Measurements from ENCODE around the gene C1QA. TPM values are rescaled to one million over a fixed set of nuclear protein-coding genes. Genes with fewer than 3 reads are reported as not detected.
A peak's percentile ranks its signal among the peaks of the same experiment; 100 is the strongest.

C1QA gene
- total RNA-seq, 1 experiment from 2014 or later: 0.50 TPM

- CTCF ChIA-PET: interaction anchor here (0.5 to 2.2 kb wide), 15 partner anchors 13 to 309 kb away, joined by 3 to 8 read pairs (median 4); no protein-coding TSS in a partner anchor
- peak; percentile 77 for ATAC-seq
Observed at GRCh38 chr1:22654692-22655091, 18.3 kb downstream of the C1QA start.

GRCh38 chr1:22658385-22659163, 22.1 kb downstream of the C1QA start:
- Mint-ChIP-seq H3K36me3 (no peaks in the 10 kb centered on the region), H3K9me3 (no peaks in the 10 kb centered on the region), H3K27me3 (ENCODE audit: low read depth) (no peaks in the 10 kb centered on the region; the same call in 1 of the 2 replicates), H3K27ac (no peak overlapping the region), H3K4me3 (no peak overlapping the region), H3K4me1 (no peaks in the 10 kb centered on the region; the same call in 1 of the 2 replicates)
- ATAC-seq (no peak), DNase-seq (ENCODE audit: low spot score) (no peak)
- ChIA-PET CTCF (no interaction called here), POLR2A (no interaction called here)
- TF ChIP-seq PREB (CRISPR knock-in tag; IDR thresholded peaks at IDR 0.05; ENCODE audit: borderline replicate concordance): no peak
- no peak for TF ChIP-seq E2F5 (CRISPR knock-in tag; IDR thresholded peaks at IDR 0.05)
- no peak for TF ChIP-seq MYBL2 (CRISPR knock-in tag; IDR thresholded peaks at IDR 0.05)
- no peak for TF ChIP-seq GRHL2 (CRISPR knock-in tag; IDR thresholded peaks at IDR 0.05; ENCODE audit: insufficient replicate concordance, severe bottlenecking)
- TF ChIP-seq ZNF219 (CRISPR knock-in tag; IDR thresholded peaks at IDR 0.05; ENCODE audit: borderline replicate concordance): no peak
- no peak for TF ChIP-seq KAT7 (CRISPR knock-in tag; IDR thresholded peaks at IDR 0.05; ENCODE audit: borderline replicate concordance)
- no peak for TF ChIP-seq CREM (CRISPR knock-in tag; IDR thresholded peaks at IDR 0.05)
- no peak for TF ChIP-seq OVOL2 (CRISPR knock-in tag; IDR thresholded peaks at IDR 0.05; ENCODE audit: borderline replicate concordance)
- TF ChIP-seq FOXP1 (CRISPR knock-in tag; IDR thresholded peaks at IDR 0.05; ENCODE audit: borderline replicate concordance): no peak
- TF ChIP-seq ZNF423 (CRISPR knock-in tag; IDR thresholded peaks at IDR 0.05): no peak
- no peak for TF ChIP-seq TP53 (CRISPR knock-in tag; IDR thresholded peaks at IDR 0.05)
- TF ChIP-seq GABPB1 (CRISPR knock-in tag; IDR thresholded peaks at IDR 0.05): no peak
- no peak for TF ChIP-seq ZNF396 (CRISPR knock-in tag; IDR thresholded peaks at IDR 0.05; ENCODE audit: borderline replicate concordance)
- no peak for TF ChIP-seq STAT6 (CRISPR knock-in tag; conservative IDR thresholded peaks at IDR 0.05; ENCODE audit: low read depth)
- no peak for TF ChIP-seq FOXJ3 (CRISPR knock-in tag; IDR thresholded peaks at IDR 0.05; ENCODE audit: borderline replicate concordance)
- no peak for TF ChIP-seq ELF4 (CRISPR knock-in tag; IDR thresholded peaks at IDR 0.05; ENCODE audit: low read depth)
- TF ChIP-seq RELA (CRISPR knock-in tag; IDR thresholded peaks at IDR 0.05; ENCODE audit: borderline replicate concordance): no peak
- TF ChIP-seq ATF3 (CRISPR knock-in tag; conservative IDR thresholded peaks at IDR 0.05): no peak

More at GRCh38 chr1:22654692-22655091, 18.3 kb downstream of the C1QA start:
- H3K36me3 Mint-ChIP-seq: no peaks in the 10 kb centered on the region
- H3K4me3 Mint-ChIP-seq: no peak overlapping the region
- no peaks in the 10 kb centered on the region; the same call in 1 of the 2 replicates for H3K27me3 Mint-ChIP-seq (ENCODE audit: low read depth)
- H3K27ac Mint-ChIP-seq: no peak overlapping the region
- H3K4me1 Mint-ChIP-seq: no peaks in the 10 kb centered on the region
- no peaks in the 10 kb centered on the region for H3K9me3 Mint-ChIP-seq
- no peak for DNase-seq (ENCODE audit: low spot score)
- TF ChIP-seq E2F1 (CRISPR knock-in tag; IDR thresholded peaks at IDR 0.05) (no peak), SOX15 (CRISPR knock-in tag; IDR thresholded peaks at IDR 0.05) (no peak), FOXP1 (CRISPR knock-in tag; IDR thresholded peaks at IDR 0.05; ENCODE audit: borderline replicate concordance) (no peak), CREB1 (CRISPR knock-in tag; IDR thresholded peaks at IDR 0.05) (no peak), GTF2I (CRISPR knock-in tag; conservative IDR thresholded peaks at IDR 0.05) (peak; percentile 86), ZSCAN18 (CRISPR knock-in tag; IDR thresholded peaks at IDR 0.05) (no peak), TP53 (CRISPR knock-in tag; IDR thresholded peaks at IDR 0.05) (no peak), ZBTB21 (CRISPR knock-in tag; IDR thresholded peaks at IDR 0.05; ENCODE audit: borderline replicate concordance) (no peak)
- POLR2A ChIA-PET: interaction anchor here (0.6 kb wide), 1 partner anchor 786 kb away, joined by 3 read pairs; no protein-coding TSS in a partner anchor

Data from WTC11 (cell line).